NCI-H1930 (cell line): ENCODE measurements around the gene UBE2R2.
"Not testable (repeated sequence)": the region's sequence is repeated elsewhere in the genome, so short reads cannot be mapped to it uniquely, and the experiment has no call there.

ENCODE experiments used
- DNase-seq, 2 experiments: peaks; one replicate each; lab custom pipeline; 2025; lab: John Stamatoyannopoulos, UW

Gene UBE2R2

DNA sequence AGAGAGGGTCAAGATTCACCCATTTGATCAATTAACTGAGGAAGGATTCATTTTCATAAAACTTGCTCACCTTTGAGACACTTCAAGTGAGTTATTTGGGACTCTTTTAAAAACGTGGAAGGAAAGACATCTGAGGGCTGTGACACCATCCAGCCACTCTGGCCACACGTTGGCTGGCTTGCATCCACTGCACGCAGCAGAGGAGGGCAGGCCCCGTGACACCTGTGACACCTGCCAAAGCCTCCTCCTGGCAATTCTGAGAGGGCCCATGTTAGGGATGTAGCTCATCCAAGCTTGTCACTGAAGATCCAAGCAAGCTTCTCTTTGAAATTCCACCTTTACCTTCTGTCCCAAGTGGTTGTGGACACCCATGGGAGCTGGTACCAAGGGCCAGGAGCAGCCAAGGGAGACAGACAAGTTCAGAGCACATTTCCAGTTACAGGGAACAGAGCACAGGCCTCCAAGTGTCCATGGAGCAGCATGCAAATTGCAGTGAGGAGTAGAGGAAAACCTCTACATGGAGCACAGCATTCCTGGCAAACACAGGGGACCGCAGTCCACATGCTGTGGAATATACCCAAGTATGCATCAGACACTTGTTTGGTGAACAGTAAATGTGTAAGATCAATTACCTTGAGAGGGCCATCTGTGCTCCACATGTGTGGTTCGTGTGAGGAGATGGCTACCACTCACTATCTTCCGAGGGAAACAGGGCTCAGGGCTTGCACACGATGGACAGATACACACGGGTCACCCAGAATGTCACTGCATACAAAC, 16.8 kb upstream of the UBE2R2 start:
- DNase-seq, result no peak

DNA sequence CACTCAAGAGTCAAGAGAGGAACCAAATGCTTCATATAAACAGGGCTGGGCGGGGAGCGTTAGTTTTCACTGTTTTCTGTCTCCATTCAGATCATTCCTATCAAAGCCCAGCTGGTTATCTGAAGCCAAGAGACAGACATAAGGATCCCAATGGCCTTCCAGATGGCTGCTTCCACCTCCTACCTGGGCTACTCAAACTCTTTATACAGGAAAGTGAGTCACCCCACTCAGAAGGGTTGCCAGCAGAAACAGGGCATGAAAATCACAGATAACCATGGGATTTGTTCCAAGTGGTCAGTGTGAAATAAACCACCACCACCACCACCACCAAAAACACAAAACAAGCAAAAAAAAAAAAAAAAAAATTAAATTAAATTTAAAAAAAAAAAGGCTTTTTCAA, 16.1 kb upstream of the UBE2R2 start:
- no peak for DNase-seq

DNA sequence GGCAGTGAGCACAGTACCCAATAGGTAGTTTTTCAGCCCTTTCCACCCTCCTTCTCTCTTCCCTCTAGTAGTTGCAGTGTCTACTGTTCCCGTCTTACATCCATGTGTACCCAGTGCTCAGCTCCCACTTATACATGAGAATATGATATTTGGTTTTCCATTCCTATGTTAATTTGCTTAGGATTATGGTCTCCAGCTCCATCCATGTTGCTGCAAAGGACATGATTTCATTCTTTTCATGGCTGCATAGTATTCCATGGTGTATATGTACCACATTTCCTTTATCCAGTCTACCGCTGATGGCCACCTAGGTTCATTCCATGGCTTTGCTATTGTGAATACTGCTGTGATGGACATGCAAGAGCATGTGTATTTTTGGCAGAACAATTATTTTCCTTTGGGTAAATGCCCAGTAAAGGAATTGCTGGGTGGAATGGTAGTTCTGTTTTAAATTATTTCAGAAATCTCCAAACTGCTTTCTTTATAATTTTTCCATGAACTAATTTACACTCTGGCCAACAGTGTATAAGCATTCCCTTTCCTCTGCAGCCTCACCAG, 14.9 kb upstream of the UBE2R2 start:
- not testable (repeated sequence) for DNase-seq

DNA sequence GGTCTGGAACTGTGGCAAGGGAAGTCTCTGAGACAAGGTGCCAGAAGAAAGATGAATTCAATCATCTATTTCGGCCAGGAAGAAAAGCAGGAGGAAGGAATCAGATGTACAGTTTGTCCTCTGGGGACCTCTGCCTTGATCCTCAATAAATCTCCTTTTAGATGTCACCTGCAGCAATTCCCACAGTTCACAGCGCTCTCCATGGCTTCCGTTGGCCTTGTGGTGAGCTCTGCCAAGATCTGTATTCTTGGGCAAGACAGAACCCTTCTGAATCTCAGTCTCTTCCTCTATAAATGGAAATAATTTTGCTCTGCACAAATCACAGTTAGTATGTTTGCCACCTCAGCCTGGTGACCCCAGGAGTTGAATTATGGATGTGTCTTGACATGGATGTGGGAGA, 12.8 kb upstream of the UBE2R2 start:
- DNase-seq, result not testable (repeated sequence)

DNA sequence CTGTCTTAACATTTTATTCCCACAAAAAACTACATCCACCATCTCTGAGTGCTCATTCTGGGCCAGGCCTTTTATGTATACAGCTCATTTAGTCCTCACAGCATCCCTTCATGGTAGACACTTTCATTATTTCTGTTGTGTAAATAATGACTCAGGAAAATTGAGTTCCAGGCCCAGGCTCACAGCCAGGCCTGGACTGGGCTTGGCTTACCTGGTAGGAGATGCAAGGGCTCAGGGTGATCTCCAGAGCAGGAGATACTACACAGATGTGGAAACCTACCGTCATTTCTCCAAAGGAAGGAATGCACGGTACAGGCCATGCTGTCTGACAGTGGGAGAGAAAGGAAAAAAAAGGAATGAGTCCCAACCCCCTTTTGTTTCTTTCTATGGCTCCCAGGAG, 9.8 kb upstream of the UBE2R2 start:
- peak; percentile 31 to 81 for DNase-seq

DNA sequence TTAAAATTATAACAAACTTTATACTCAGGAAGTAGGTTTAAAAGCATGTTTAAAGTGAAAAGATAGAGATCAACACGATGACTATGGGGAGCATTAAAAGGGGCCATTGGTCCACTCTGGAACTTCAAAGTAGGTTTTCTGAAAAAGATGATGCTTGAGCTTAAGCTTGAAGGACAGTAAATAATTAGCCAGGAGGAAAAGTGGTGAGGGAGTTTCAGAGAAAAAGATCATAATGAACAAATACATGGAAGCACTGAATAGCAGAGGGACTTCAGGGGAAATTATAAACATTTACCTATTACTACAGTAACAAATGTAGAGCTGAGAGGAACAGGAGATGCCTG, 8.0 kb upstream of the UBE2R2 start:
- not testable (repeated sequence) for DNase-seq

DNA sequence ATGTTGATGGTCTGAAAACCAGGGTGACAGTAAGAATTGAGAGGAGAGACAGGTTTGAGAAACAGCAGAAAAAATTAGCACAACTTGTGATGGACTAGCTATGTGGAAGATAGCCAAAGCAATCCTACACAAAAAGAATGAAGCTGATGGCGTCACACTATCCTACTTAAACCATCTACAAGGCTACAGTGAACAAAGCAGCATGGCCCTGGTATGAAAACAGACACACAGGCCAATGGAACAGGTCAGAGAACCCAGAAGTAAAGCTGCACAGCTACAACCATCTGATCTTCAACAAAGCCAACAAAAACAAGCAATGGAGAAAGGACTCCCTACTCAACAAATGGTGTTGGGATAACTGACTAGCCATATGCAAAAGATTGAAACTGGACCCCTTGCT, 7.5 kb upstream of the UBE2R2 start:
- no peak for DNase-seq

DNA sequence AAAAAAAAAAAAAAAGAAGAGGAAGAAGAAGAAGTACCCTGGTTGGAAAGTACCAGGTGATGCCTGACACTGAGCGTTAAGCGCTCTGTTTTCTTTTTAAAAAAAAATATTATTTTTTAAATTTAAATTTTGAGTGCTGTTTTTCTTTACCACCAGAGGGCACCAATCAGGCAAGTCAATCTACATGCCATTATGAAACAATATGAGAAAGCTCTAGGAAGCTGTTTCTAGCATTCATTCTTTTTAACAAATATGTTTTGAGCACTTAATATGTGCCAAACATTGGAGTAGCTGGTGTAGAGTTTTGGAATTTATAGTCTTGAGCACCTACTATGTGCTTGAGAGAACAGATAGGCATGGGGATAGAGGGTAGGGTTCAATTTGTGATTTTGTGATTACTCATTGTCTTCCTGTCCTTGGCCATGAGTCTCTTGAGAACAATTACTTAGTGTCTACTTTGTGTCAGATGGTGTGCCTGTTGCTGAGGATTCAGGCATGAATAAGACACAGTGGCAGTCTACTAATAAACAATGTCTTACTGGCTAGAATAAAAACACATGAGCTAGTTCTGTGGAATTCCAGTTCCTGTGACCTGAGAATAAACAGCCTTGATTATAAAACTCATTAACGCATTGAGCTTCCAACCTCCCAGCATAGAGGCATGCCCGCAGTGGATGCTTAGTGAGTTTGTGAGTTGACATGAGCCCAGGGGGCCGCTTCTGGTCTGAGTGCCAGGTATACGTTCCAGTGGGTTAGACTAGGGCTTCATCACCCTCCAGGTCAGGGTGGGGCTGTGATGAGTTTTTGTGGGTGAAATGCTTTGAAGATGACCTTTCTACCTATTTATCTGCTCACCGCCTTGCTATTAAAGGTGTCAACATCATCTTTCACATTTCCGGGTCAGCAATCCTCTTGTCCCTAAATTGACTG, 3.0 kb upstream of the UBE2R2 start:
- peak in 1 of 2 experiments; percentile 18 for DNase-seq

DNA sequence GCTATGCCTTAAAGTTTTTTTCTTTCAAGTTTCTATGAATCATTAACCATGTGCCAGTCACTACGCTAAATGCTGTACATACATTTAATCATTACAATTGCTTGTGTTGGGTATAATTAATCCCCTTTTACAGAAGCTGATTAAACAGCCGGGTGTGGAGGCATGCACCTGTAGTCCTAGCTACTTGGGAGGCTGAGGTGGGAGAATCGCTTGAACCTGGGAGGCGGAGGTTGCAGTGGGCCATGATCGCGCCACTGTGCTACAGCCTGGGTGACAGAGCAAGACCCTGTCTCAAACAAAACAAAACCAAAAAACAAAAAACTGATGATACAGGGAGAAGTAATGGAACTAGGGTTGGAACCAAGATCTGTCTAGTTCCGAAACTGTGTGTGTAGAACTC, 1.2 kb upstream of the UBE2R2 start:
- no peak for DNase-seq

DNA sequence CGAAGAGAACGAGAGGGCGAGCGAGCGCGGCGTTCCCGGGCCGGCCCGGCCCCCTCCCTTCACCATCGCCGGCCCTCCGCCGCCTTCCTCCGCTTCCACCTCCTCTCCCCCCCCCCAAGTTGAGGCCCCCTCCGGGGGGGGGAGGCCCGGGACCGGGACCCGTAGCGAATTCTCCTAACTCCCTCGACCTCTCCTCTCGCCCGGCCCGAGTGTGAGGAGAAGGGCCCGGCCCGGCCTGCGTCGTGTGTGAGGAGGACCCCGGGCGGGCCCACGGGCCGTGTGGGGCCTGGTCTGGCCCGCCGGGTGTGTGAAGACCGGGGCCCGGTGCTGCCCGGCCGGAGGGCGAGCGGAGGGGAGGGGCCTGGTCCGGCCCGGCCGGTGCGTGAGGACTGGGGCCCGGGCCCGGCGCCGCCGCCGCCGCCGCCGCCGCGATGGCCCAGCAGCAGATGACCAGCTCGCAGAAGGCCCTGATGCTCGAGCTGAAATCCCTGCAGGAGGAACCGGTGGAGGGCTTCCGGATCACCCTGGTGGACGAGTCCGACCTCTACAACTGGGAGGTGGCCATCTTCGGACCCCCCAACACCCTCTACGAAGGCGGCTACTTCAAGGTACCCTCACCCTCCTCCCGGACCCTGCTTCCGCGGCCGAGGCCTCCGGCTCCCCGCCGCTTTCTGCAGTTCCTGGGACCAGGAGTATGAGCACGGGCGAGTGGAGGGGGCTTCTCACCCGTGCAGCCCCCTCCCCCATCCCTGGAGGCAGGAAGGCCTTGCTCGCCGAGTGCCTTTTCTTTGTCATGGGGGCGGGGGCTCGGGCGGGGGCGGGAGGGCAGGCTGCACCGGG, 587 bp downstream of the UBE2R2 start:
- peak; percentile 60 to 62 for DNase-seq

DNA sequence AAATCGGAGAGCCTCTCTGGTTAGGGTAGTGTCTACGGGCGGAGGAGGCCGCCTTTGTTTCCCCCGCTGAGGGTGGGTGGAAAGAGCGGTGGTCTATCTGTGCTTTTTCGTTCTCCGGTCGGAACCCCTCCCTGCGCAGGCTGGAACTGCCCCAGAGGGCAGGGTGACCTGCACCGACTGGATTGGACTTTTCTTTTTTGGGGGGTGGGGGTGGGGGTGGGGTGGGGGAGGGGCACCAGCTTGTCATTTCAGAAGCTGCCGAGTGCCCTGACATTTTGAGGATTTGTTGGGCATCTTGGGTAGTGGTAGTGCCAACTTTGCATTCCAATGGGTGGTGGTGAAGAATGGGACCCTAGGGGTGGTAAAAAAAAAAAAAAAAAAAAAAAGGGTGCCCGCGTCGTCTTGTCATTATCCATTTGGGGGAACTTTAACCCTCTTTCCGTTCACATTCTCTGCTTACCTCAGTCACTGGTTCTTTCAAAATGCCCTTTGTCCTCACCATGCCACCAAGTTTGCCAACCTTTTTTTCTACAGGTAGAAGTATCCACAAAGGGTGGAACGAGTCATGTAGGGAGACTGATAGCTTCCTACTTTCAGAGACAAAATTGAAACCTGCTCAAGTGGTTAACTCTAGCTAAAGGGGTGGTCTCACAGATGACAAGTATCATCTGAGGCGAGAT, 1.3 kb downstream of the UBE2R2 start:
- DNase-seq, result no peak

DNA sequence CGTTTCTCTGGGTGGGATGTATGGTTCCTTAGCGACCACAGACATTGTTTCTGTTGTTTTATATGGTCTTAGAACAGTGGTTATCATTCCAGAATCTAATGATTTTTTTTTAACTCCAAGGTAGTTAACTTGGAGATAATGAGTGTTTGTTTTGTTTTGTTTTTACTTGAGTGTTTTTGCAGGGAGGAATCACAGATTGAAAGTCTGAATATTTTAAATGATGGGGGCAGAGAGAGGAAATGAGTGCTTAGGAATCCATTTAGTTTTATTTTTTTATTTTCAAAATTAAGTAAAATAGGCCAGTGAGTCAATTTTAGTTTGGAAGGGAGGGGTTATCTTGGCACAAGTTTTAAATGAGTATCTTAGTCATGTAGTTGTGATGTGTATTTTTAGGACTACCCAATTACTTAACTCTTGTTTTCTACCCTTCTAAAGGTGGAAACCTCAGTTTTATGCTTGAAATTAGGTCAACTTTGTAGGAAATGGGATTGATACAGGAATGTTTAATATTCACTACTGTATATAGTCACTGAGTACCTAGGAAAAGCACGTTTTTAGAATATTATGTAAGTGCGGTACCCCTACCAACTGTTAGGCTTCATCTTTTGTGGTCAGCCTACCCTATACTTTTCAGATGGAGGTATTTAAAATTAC, 2.0 kb downstream of the UBE2R2 start:
- no peak for DNase-seq

DNA sequence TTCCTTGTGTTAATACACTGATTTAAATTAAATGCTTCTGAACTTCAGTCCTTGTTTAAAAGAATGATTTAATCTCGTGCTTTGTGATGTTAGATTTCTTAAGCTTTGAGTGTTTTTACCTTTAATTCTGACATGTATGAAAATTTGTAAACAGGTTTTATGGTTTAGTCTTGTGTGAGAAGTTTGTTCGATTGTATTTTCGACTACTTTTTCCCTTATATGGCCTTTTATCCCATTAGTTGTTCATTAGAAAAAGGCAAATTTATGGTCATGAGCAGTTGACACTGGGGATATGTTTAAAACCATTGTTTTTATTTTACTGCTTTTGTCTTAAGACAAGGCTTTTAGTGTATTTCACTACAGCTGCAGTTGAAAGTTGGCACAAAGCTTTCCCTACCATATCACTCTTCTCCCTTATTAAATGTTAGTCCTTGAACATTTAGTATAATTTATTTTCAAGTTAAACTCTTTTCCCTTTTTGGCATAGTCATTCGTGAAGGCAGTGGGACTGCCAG, 3.3 kb downstream of the UBE2R2 start:
- DNase-seq, result no peak

DNA sequence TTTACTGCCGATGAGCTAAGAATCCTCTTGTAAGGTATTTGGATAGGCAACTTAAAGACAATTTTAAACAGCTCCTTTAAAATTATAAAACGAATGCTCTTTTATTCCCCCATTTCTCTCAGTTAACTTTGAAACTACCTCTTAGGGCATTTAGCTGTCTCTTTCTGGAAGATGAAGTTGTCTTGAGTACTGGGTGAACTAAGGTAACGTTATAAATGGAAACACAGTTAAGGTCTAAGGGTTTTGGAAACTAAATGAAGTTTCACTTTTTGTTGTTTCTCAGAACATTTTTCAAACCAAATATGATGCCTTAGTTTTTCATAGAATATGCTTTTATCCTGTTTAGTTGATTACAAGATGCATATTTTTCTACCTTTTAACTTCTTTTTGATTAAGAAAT, 6.8 kb downstream of the UBE2R2 start:
- no peak for DNase-seq

DNA sequence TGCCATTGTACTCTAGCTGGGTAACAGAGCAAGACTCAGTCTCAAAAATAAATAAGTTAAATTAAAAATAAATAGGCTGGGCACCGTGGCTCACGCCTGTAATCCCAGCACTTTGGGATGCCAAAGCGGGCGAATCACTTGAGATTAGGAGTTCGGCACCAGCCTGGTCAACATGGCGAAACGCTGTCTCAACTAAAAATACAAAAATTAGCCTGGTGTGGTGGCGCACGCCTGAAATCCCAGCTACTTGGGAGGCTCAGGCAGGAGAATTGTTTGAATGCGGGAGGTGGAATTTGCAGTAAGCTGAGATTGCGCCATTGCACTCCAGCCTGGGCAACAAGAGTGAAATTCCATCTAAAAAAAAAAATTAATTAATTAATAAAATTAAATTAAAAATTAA, 10.3 kb downstream of the UBE2R2 start:
- DNase-seq, result not testable (repeated sequence)

DNA sequence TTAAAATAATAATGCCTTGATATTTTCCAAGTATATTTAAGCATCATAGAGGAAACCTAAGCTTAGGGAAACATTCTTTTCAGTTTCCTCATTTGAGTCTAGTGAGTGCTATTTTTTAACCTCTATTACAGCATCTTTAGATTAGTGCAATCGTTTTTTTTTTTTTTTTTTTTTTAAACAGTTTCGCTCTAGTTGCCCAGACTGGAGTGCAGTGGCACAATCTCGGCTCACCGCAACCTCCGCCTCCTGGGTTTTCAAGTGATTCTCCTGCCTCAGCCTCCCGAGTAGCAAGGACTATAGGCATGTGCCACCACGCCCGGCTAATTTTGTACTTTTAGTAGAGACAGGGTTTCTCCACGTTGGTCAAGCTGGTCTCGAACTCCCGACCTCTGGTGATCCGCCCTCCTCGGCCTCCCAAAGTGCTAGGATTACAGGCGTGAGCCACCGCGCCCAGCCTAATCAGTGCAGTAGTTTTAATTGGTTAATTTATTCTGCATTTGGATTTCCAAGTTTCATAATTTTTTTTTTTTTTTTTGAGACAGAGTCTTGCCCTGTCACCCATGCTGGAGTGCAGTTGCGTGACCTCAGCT, 12.8 kb downstream of the UBE2R2 start:
- not testable (repeated sequence) for DNase-seq

DNA sequence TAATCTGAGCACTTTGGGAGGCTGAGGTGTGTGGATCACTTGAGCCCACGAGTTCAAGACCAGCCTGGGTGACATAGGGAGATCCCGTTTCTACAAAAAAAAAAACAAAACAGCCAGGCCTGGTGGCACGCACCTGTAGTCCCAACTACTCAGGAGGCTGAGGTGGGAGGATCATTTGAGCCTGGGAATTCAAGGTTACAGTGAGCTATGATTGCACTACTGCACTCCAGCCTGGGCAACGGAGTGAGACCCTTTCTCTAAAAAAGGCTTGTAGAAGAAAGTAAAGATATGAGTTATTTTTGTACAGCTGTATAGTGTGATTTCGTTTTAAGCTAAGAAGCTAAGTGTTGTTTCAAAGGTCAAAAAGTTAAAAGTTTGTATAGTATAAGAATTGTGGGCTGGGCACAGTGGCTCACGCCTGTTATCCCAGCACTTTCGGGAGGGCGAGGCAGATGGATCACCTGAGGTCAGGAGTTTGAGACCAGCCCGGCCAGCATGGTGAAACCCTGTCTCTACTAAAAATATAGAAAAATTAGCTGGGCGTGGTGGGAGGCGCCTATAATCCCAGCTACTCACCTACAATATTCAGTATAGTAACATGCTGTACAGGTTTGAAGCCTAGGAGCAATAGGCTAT, 18.8 kb downstream of the UBE2R2 start:
- DNase-seq, result no peak

DNA sequence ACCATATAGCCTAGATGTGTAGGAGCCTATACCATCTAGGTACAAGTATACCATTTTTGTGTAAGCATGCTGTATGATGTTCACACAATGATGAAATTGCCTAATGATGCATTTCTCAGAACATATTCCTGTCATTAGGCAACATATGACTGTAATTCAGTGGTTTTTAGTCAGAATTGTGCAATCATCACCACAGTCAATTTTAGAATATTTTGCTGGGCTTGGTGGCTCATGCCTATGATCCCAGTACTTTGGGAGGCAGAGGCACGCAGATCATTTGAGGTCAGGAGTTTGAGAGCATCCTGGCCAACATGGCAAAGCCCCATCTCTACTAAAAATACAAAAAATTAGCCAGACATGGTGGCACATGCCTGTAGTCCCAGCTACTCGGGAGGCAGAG, 19.3 kb downstream of the UBE2R2 start:
- DNase-seq, result not testable (repeated sequence)

DNA sequence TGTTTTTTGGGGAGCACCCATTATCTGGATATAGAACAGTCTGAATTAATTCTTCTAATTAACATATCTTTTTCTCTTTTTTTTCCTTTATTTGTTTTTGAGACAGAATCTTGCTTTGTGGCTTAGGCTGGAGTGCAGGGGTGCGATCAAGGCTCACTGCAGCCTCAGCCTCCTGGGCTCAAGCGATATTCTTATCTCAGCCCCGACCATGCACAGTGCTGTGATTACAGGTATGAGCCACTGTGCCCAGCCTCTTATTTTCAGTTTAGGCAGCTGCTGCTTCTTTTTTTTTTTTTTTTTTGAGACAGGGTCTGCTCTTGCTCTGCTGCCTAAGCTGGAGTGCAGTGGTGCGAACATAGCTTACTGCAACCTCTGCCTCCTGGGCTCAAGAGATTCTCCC, 20.2 kb downstream of the UBE2R2 start:
- DNase-seq, result no peak

DNA sequence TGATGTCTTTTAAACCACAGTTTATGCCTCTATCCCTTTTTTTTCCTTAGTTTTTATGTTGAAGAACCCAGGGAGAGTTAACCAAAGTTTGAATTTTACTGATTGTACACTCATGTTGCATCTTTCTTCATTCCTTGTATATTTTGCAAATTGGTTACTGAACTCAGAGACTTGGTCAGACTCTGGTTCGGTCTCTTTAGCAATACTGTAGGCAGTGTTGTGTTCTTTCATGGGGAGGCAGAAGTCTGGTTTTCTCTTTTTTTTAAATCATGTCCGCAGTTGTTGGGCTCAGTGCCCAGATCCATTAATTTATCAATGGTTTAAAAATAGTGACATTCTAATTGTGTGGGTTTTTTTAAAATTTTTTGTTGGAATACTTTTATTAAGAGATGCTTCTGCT, 23.4 kb downstream of the UBE2R2 start:
- no peak for DNase-seq
